MV-4-11 (cell line): ENCODE data around the gene RPS6KA3.
"Not testable (repeated sequence)": the region's sequence is repeated elsewhere in the genome, so short reads cannot be mapped to it uniquely, and the experiment has no call there.

Experiments used
- DNase-seq: peaks from one replicate; lab custom pipeline; 2025; lab: John Stamatoyannopoulos, UW

The RPS6KA3 gene

GRCh38 chrX:20265221-20265725 is 1.4 kb downstream of the RPS6KA3 start:
- DNase-seq = peak; percentile 26

- DNase-seq = peak; percentile 20
These were observed 3.2 kb downstream of the RPS6KA3 start for GRCh38 chrX:20263474-20263873.

GRCh38 chrX:20260885-20261284 is 5.8 kb downstream of the RPS6KA3 start:
- no peak for DNase-seq

- no peak for DNase-seq
These were observed 11.9 kb downstream of the RPS6KA3 start for GRCh38 chrX:20254712-20255299.

GRCh38 chrX:20253232-20253543 is 13.5 kb downstream of the RPS6KA3 start:
- DNase-seq = no peak

- peak; percentile 41 for DNase-seq
These were observed 14.1 kb downstream of the RPS6KA3 start for GRCh38 chrX:20252381-20253231.

GRCh38 chrX:20251691-20252090 is 15.0 kb downstream of the RPS6KA3 start:
- DNase-seq = no peak

GRCh38 chrX:20250146-20250545 is 16.6 kb downstream of the RPS6KA3 start:
- not testable (repeated sequence) for DNase-seq

GRCh38 chrX:20248592-20249192 is 18.0 kb downstream of the RPS6KA3 start:
- no peak for DNase-seq

GRCh38 chrX:20244931-20245330 is 21.8 kb downstream of the RPS6KA3 start:
- DNase-seq = no peak

- no peak for DNase-seq
These were observed 26.5 kb downstream of the RPS6KA3 start for GRCh38 chrX:20240201-20240600.

- DNase-seq = no peak
These were observed 28.8 kb downstream of the RPS6KA3 start for GRCh38 chrX:20237864-20238263.

- DNase-seq = no peak
These were observed 31.0 kb downstream of the RPS6KA3 start for GRCh38 chrX:20235755-20236154.

GRCh38 chrX:20233336-20233735 is 33.4 kb downstream of the RPS6KA3 start:
- DNase-seq = no peak

GRCh38 chrX:20231598-20231997 is 35.1 kb downstream of the RPS6KA3 start:
- no peak for DNase-seq

GRCh38 chrX:20230406-20230805 is 36.3 kb downstream of the RPS6KA3 start:
- no peak for DNase-seq

GRCh38 chrX:20229155-20229554 is 37.6 kb downstream of the RPS6KA3 start:
- no peak for DNase-seq

- no peak for DNase-seq
These were observed 38.5 kb downstream of the RPS6KA3 start for GRCh38 chrX:20228245-20228644.

- DNase-seq = no peak
These were observed 39.6 kb downstream of the RPS6KA3 start for GRCh38 chrX:20227116-20227515.

GRCh38 chrX:20225488-20225833 is 41.2 kb downstream of the RPS6KA3 start:
- DNase-seq = no peak

GRCh38 chrX:20224814-20225487 is 41.8 kb downstream of the RPS6KA3 start:
- DNase-seq = no peak

- no peak for DNase-seq
These were observed 44.8 kb downstream of the RPS6KA3 start for GRCh38 chrX:20221902-20222301.
